HepG2 (cell line): ENCODE results near the gene DDAH2. TPM values are rescaled to one million over a fixed set of nuclear protein-coding genes. Genes with fewer than 3 reads are reported as not detected.

Experiments
- CBFB ChIP-seq: sonication (generic); formaldehyde crosslinking; IDR thresholded peaks from 2 replicates; pipeline ENCODE4 v1.4.0; 2020; ENCODE audit warnings: missing genetic modification reagents
- DNMT3B ChIP-seq: conservative IDR thresholded peaks from 2 replicates; pipeline ENCODE4 v1.6.1; 2016; ENCODE audit warnings: missing biosample characterization, control low read depth
- ETV6 ChIP-seq: sonication (generic); formaldehyde crosslinking; conservative IDR thresholded peaks from 2 replicates; pipeline ENCODE4 v1.4.0; 2020; ENCODE audit warnings: missing genetic modification reagents
- HNRNPH1 ChIP-seq: fragments of 200-400 bp; formaldehyde crosslinking; optimal IDR thresholded peaks from 2 replicates; pipeline ENCODE3; 2017; ENCODE audit warnings: mild to moderate bottlenecking, low read depth, low read length
- HOXA5 ChIP-seq: sonication (generic); formaldehyde crosslinking; IDR thresholded peaks from 2 replicates; pipeline ENCODE4 v1.4.0; 2020; ENCODE audit warnings: missing genetic modification reagents
- KDM4B ChIP-seq: sonication (generic); formaldehyde crosslinking; IDR thresholded peaks from 2 replicates; pipeline ENCODE4 v1.4.0; 2020; ENCODE audit warnings: missing genetic modification reagents
- MED1 ChIP-seq: sonication (generic); formaldehyde crosslinking; IDR thresholded peaks from 2 replicates; pipeline ENCODE4 v1.4.0; 2020; ENCODE audit warnings: missing genetic modification reagents
- MIXL1 ChIP-seq: IDR thresholded peaks from 2 replicates; pipeline ENCODE4 v1.6.1; 2016
- NCOA1 ChIP-seq: sonication (generic); formaldehyde crosslinking; IDR thresholded peaks from 2 replicates; pipeline ENCODE4 v1.9.0; 2021; ENCODE audit warnings: missing genetic modification reagents
- NFKBIZ ChIP-seq: IDR thresholded peaks from 2 replicates; pipeline ENCODE4 v1.6.1; 2018; ENCODE audit warnings: missing genetic modification reagents, missing compliant biosample characterization
- NR2F6 ChIP-seq, 2 experiments: IDR thresholded peaks; 2 replicates each; pipeline ENCODE4 v1.6.1; 2016; ENCODE audit warnings: antibody characterized with exemption in 1 of 2, mild to moderate bottlenecking in 1 of 2
- RAD51 ChIP-seq: fragments of 450-650 bp; IDR thresholded peaks from 2 replicates; pipeline ENCODE4 v1.6.1; 2016; ENCODE audit warnings: borderline replicate concordance
- SOX13 ChIP-seq, 3 experiments: fragments of 450-650 bp in 1 of 3; sonication (generic) in 1 of 3; formaldehyde crosslinking in 1 of 3; IDR thresholded peaks in 2 of 3; conservative IDR thresholded peaks in 1 of 3; 2 replicates each; pipeline versions ENCODE4 v1.5.0 to v1.6.1; 2016 to 2020; ENCODE audit warnings: antibody characterized with exemption in 1 of 3, mild to moderate bottlenecking in 1 of 3, missing compliant biosample characterization in 1 of 3, missing genetic modification reagents in 1 of 3, moderate library complexity in 1 of 3
- SP4 ChIP-seq: sonication (generic); formaldehyde crosslinking; IDR thresholded peaks from 2 replicates; pipeline ENCODE4 v1.8.1; 2023; ENCODE audit warnings: mild to moderate bottlenecking, missing genetic modification reagents
- STAG1 ChIP-seq: sonication (generic); formaldehyde crosslinking; IDR thresholded peaks from 2 replicates; pipeline ENCODE4 v1.4.0; 2020; ENCODE audit warnings: missing genetic modification reagents
- TEAD3 ChIP-seq: optimal IDR thresholded peaks from 2 replicates; pipeline ENCODE3; 2016; ENCODE audit warnings: borderline replicate concordance
- TP53 ChIP-seq: sonication (generic); formaldehyde crosslinking; conservative IDR thresholded peaks from 2 replicates; pipeline ENCODE4 v1.4.0; 2020; ENCODE audit warnings: missing genetic modification reagents
- UBTF ChIP-seq: sonication (generic); formaldehyde crosslinking; IDR thresholded peaks from 2 replicates; pipeline ENCODE4 v1.4.0; 2020; ENCODE audit warnings: mild to moderate bottlenecking, missing genetic modification reagents
- YY1 ChIP-seq: IDR thresholded peaks from 2 replicates; pipeline ENCODE4 v1.6.1; 2011; ENCODE audit warnings: low read length, low read depth, moderate library complexity, mild to moderate bottlenecking; ENCODE audit not compliant: insufficient read depth, insufficient replicate concordance
- ZBTB33 ChIP-seq: sonication (generic); formaldehyde crosslinking; IDR thresholded peaks from 2 replicates; pipeline ENCODE4 v1.4.0; 2020; ENCODE audit warnings: missing genetic modification reagents
- ZBTB7A ChIP-seq: sonication (generic); formaldehyde crosslinking; IDR thresholded peaks from 2 replicates; pipeline ENCODE4 v1.8.0; 2022; ENCODE audit warnings: mild to moderate bottlenecking, missing genetic modification reagents
- ZNF564 ChIP-seq: sonication (generic); formaldehyde crosslinking; IDR thresholded peaks from 2 replicates; pipeline ENCODE4 v1.8.1; 2023; ENCODE audit warnings: mild to moderate bottlenecking, missing genetic modification reagents
- ZNF577 ChIP-seq: sonication (generic); formaldehyde crosslinking; IDR thresholded peaks from 2 replicates; pipeline ENCODE4 v1.4.0; 2020; ENCODE audit warnings: mild to moderate bottlenecking, low read depth, missing genetic modification reagents, borderline replicate concordance
- ZNF614 ChIP-seq: IDR thresholded peaks from 2 replicates; pipeline ENCODE4 v1.6.1; 2018; ENCODE audit warnings: missing biosample characterization, missing genetic modification reagents, inconsistent platforms, borderline replicate concordance
- ZNF766 ChIP-seq: sonication (generic); formaldehyde crosslinking; IDR thresholded peaks from 2 replicates; pipeline ENCODE4 v1.5.0; 2020; ENCODE audit warnings: missing genetic modification reagents, borderline replicate concordance
- polyA plus RNA-seq, 8 experiments: library from polyadenylated mRNA; depleted of rRNA in 3 of 8; stranded (reverse) in 7 of 8; unstranded in 1 of 8; fragments of >200 nt; fragmentation: Illumina TruSeq in 4 of 8; extraction: Trizol in 4 of 8; gene quantifications; 2 replicates each; pipeline versions ENCODE4 v1.2.1 to v1.2.3, GENCODE V29; 2011 to 2016; ENCODE audit warnings: low read depth in 4 of 8, missing spikeins in 1 of 8, mixed read lengths in 1 of 8; ENCODE audit not compliant: insufficient read depth in 1 of 8
- total RNA-seq, 5 experiments: library from RNA; depleted of rRNA; stranded (reverse); fragments of >200 nt; fragmentation: Illumina TruSeq; extraction: Trizol; gene quantifications; 2 replicates each; pipeline ENCODE4 v1.2.3, GENCODE V29; 2016; ENCODE audit warnings: low read depth in 1 of 5
- TF ChIP-seq, protein P1 (sequence below): sonication (generic); formaldehyde crosslinking; IDR thresholded peaks from 2 replicates; pipeline ENCODE4 v1.4.0; 2020; ENCODE audit warnings: mild to moderate bottlenecking, missing genetic modification reagents
- TF ChIP-seq, protein P2 (sequence below), 2 experiments: sonication (generic) in 1 of 2; formaldehyde crosslinking in 1 of 2; IDR thresholded peaks; 2 replicates each; pipeline versions ENCODE4 v1.4.0 to v1.6.1; 2018 to 2020; ENCODE audit warnings: missing genetic modification reagents in 2 of 2, borderline replicate concordance in 1 of 2, low read depth in 1 of 2, mild to moderate bottlenecking in 1 of 2, missing biosample characterization in 1 of 2

DDAH2 gene
- total and polyA plus RNA-seq, 2 of the 13 experiments (the other 11 are each of a cell fraction or from before 2014, with no cell fraction given), result 16.4 to 21.1 TPM

DNA sequence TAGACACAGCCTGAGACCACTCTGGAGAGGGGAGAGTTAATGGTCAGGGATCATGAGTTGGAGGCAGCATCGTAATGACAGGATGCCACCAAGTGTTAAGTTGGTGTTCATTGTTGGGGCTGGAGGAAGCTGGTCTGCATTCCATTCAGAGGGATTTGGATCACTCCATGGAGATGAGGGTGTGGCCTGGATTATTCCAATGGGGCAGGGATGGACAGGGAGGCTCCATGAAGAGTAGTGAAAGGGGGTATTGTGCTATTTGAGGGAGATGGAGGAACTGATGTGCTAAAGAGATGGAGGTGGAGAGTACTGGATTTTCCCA is 34.5 kb upstream of the DDAH2 start (continued):
- TF ChIP-seq, protein P1, sequence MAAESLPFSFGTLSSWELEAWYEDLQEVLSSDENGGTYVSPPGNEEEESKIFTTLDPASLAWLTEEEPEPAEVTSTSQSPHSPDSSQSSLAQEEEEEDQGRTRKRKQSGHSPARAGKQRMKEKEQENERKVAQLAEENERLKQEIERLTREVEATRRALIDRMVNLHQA (CRISPR knock-in tag), result no peak
- TF ChIP-seq ETV6 (CRISPR knock-in tag) (no peak), ZNF577 (CRISPR knock-in tag) (no peak), NFKBIZ (CRISPR knock-in tag) (no peak), RAD51 (no peak), TP53 (CRISPR knock-in tag) (no peak), ZNF766 (CRISPR knock-in tag) (no peak), STAG1 (CRISPR knock-in tag) (peak; percentile 69), ZBTB33 (CRISPR knock-in tag) (no peak), DNMT3B (CRISPR knock-in tag) (no peak), NCOA1 (no peak), SOX13 (IDR thresholded peaks at IDR 0.05) (no peak), SOX13 (CRISPR knock-in tag; conservative IDR thresholded peaks at IDR 0.05 in 1 of 2, IDR thresholded peaks at IDR 0.05 in 1 of 2) (no peak), HOXA5 (CRISPR knock-in tag) (no peak), MED1 (CRISPR knock-in tag) (peak; percentile 18; the same call in 1 of the 2 replicates), SP4 (CRISPR knock-in tag) (no peak), TEAD3 (CRISPR knock-in tag) (peak; percentile 66), CBFB (CRISPR knock-in tag) (no peak), KDM4B (CRISPR knock-in tag) (no peak), HNRNPH1 (no peak), ZNF614 (CRISPR knock-in tag) (0 out of 2 replicates have a peak, but pooled peaks have one; percentile 12), MIXL1 (0 out of 2 replicates have a peak, but pooled peaks have one; percentile 30), NR2F6 (IDR thresholded peaks at IDR 0.05) (no peak), NR2F6 (CRISPR knock-in tag; IDR thresholded peaks at IDR 0.05) (peak; percentile 30; the same call in 1 of the 2 replicates), UBTF (CRISPR knock-in tag) (no peak), ZBTB7A (CRISPR knock-in tag) (no peak), YY1 (no peak), ZNF564 (CRISPR knock-in tag) (no peak)
- TF ChIP-seq, protein P2, sequence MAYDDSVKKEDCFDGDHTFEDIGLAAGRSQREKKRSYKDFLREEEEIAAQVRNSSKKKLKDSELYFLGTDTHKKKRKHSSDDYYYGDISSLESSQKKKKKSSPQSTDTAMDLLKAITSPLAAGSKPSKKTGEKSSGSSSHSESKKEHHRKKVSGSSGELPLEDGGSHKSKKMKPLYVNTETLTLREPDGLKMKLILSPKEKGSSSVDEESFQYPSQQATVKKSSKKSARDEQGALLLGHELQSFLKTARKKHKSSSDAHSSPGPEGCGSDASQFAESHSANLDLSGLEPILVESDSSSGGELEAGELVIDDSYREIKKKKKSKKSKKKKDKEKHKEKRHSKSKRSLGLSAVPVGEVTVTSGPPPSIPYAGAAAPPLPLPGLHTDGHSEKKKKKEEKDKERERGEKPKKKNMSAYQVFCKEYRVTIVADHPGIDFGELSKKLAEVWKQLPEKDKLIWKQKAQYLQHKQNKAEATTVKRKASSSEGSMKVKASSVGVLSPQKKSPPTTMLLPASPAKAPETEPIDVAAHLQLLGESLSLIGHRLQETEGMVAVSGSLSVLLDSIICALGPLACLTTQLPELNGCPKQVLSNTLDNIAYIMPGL (CRISPR knock-in tag; IDR thresholded peaks at IDR 0.05; ENCODE audit: borderline replicate concordance in 1 of 2, low read depth in 1 of 2), result 0 out of 4 replicates have a peak, but pooled peaks of 1 of the 2 experiments have one; percentile 39
